ENCODE results near the gene MRAP2. TPM values are rescaled to one million over a fixed set of nuclear protein-coding genes. Genes with fewer than 3 reads are reported as not detected.

Gene MRAP2
- total and polyA plus RNA-seq, 2 donors (not counting 3 experiments of a cell fraction or from before 2014, with no cell fraction given) = 5.8 to 8.6 TPM

GRCh38 chr6:84137989-84138575, 104.5 kb downstream of the MRAP2 start:
- ChIA-PET CTCF (interaction anchor here (0.8 to 1.1 kb wide), 2 partner anchors 16 to 23 kb away, joined by 3 to 4 read pairs; no protein-coding TSS in a partner anchor), POLR2A (no interaction called here)
- FAIRE-seq (peak; percentile 77), DNase-seq (ENCODE audit: low read depth, low spot score) (peak; percentile 76)
- no peak overlapping the region for H3K9ac ChIP-seq (replicated peaks; ENCODE audit: extremely low read depth, insufficient read depth, low read length)
- H2AFZ ChIP-seq (ENCODE audit: low read depth, low read length) = no peak overlapping the region
- H3K9me1 ChIP-seq (replicated peaks; ENCODE audit: control insufficient read depth, extremely low read depth, insufficient read depth, low read length) = no peaks in the 10 kb centered on the region
- no peak overlapping the region for H3K4me3 ChIP-seq (replicated peaks in 1 of 3; ENCODE audit: insufficient read depth in 1 of 3, low read depth in 1 of 3, low read length in 3 of 3)
- no TSS peak for BruUV-seq (replicated peaks)
- no peaks in the 10 kb centered on the region for H4K20me1 ChIP-seq (replicated peaks; ENCODE audit: control insufficient read depth, extremely low read depth, insufficient read depth, low read length)
- dilution Hi-C loops (cut with MboI; ENCODE audit: extremely low pct_ligation_motif_present, low sequenced_read_pairs) (no loop called here), intact Hi-C loops (cut with micrococcal nuclease) (no loop called here)
- no peaks in the 10 kb centered on the region for H3K9me3 ChIP-seq (replicated peaks; ENCODE audit: control insufficient read depth, insufficient read depth, low read length)
- peak overlapping the region; percentile 57 for H3K27ac ChIP-seq (ENCODE audit: insufficient read depth, low read depth, low read length)
- H3K4me2 ChIP-seq (ENCODE audit: insufficient read depth, low read length) = peak overlapping the region; percentile 59
- TF ChIP-seq POLR2AphosphoS5 (IDR thresholded peaks at IDR 0.05; ENCODE audit: insufficient read depth, low read depth, low read length) (no peak), EZH2 (IDR thresholded peaks at IDR 0.05; ENCODE audit: borderline replicate concordance, low read depth, low read length, severe bottlenecking) (no peak), POLR2A (IDR thresholded peaks at IDR 0.05; ENCODE audit: low read depth, low read length) (no peak), MAX (IDR thresholded peaks at IDR 0.05; ENCODE audit: insufficient read depth, insufficient read length) (no peak), CTCF (IDR thresholded peaks at IDR 0.05; ENCODE audit: extremely low read depth in 1 of 2, insufficient read depth in 1 of 2, low read depth in 1 of 2, low read length in 2 of 2) (no peak), MYC (IDR thresholded peaks at IDR 0.05; ENCODE audit: low read depth, low read length) (no peak), GATA2 (IDR thresholded peaks at IDR 0.05; ENCODE audit: insufficient read depth, insufficient read length, low read depth, low read length) (no peak), FOS (IDR thresholded peaks at IDR 0.05; ENCODE audit: borderline replicate concordance, insufficient read depth, low read length) (no peak), JUN (IDR thresholded peaks at IDR 0.05; ENCODE audit: borderline replicate concordance, insufficient read depth, insufficient read length, low read depth) (no peak)
- H3K36me3 ChIP-seq (ENCODE audit: control insufficient read depth in 2 of 2, extremely low read depth in 1 of 2, insufficient read depth in 2 of 2, low read length in 2 of 2) = no peaks in the 10 kb centered on the region
- H3K4me1 ChIP-seq (ENCODE audit: control insufficient read depth, extremely low read depth, insufficient read depth, low read length) = peaks cover 16% of the 10 kb centered on the region
- no peaks in the 10 kb centered on the region for H3K27me3 ChIP-seq (ENCODE audit: control insufficient read depth in 2 of 2, insufficient read depth in 2 of 2, low read length in 2 of 2)
- H3K79me2 ChIP-seq (ENCODE audit: control insufficient read depth, insufficient read depth, low read length) = no peaks in the 10 kb centered on the region
